Activated CD4-positive, alpha-beta T cell treated with anti-CD3 and anti-CD28 coated beads, Interleukin-2, amount 10 ng/mL, durations not matched to agents 24 days and 14 days (primary cell): Measurements from ENCODE around the gene EEFSEC. TPM values are rescaled to one million over a fixed set of nuclear protein-coding genes. Genes with fewer than 3 reads are reported as not detected.

ENCODE experiments used
- DNase-seq: peaks from one replicate; pipeline ENCODE4 v3.0.0; 2022
- H3K27ac Mint-ChIP-seq: one replicate; pipeline ENCODE4 v1.8.0; 2022; ENCODE audit warnings: mild to moderate bottlenecking, mixed read lengths
- H3K27me3 Mint-ChIP-seq: one replicate; pipeline ENCODE4 v1.8.0; 2022; ENCODE audit warnings: mixed read lengths
- H3K36me3 Mint-ChIP-seq: one replicate; pipeline ENCODE4 v1.8.0; 2022; ENCODE audit warnings: low read depth, mild to moderate bottlenecking, mixed read lengths
- H3K4me1 Mint-ChIP-seq: one replicate; pipeline ENCODE4 v1.8.0; 2021; ENCODE audit warnings: mixed read lengths
- H3K4me3 Mint-ChIP-seq: one replicate; pipeline ENCODE4 v1.8.0; 2022; ENCODE audit warnings: mild to moderate bottlenecking, moderate library complexity, mixed read lengths
- H3K9me3 Mint-ChIP-seq: one replicate; pipeline ENCODE4 v1.8.0; 2021; ENCODE audit warnings: mixed read lengths
- intact Hi-C: fragments of 100-400 bp; cut with micrococcal nuclease; formaldehyde crosslinking; loops from one replicate; pipeline ENCODE4 v1.15.1; 2023
- total RNA-seq: library from RNA; stranded (reverse); gene quantifications from 2 replicates; pipeline ENCODE4 v1.2.3, GENCODE V29; 2022

EEFSEC gene
- total RNA-seq, 1 donor from 2014 or later = 21.3 TPM

GRCh38 chr3:128382221-128382807 lies 229.0 kb downstream of the EEFSEC start:
- H3K9me3 Mint-ChIP-seq = no peaks in the 10 kb centered on the region
- DNase-seq = no peak
- no peak overlapping the region for H3K27ac Mint-ChIP-seq
- no peaks in the 10 kb centered on the region for H3K27me3 Mint-ChIP-seq
- intact Hi-C loops = no loop called here
- no peak overlapping the region for H3K4me3 Mint-ChIP-seq
- H3K36me3 Mint-ChIP-seq = no peaks in the 10 kb centered on the region
- no peaks in the 10 kb centered on the region for H3K4me1 Mint-ChIP-seq

- Mint-ChIP-seq H3K9me3 (no peaks in the 10 kb centered on the region), H3K4me1 (no peaks in the 10 kb centered on the region), H3K27ac (no peak overlapping the region), H3K4me3 (no peak overlapping the region), H3K36me3 (no peaks in the 10 kb centered on the region), H3K27me3 (no peaks in the 10 kb centered on the region)
- intact Hi-C loops = no loop called here
- DNase-seq = no peak
Observed at GRCh38 chr3:128383316-128384235, 230.3 kb downstream of the EEFSEC start.

DNA sequence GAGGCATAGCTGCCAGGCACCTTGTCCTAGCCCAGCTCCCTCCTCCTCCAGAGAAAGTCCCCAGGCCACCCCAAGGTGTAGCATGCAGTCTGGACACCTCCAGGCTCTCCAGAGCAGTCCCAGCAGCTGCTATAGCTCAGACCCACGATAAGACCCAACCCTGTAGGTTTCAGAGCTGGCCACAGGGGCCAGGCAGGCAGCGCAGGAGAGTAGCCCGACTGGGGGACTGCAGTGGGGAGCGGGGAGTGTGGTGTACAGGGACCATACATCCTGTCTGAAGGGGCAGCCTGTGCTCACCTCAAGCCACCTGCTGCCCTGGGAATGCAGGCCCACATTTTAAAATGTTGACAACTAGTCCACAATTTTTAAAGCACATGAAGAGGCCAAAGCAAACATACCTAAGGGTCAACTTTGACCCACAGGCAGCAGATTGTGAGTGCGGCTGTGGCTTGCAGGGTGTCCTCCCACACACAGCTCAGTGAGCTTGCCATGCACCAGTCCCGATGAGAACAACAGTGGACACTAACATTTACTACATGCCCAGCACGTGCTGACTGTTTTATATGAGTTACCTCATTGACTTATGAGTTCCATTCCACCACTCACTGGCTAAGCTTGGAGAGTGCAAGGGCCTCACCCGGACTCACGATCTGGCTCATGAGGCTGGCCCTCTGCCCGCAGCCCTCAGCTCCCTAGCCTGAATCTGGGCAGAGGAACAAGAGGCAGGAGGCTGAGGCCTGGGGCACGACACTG lies 232.0 kb downstream of the EEFSEC start:
- no peaks in the 10 kb centered on the region for H3K4me1 Mint-ChIP-seq
- intact Hi-C loops = no loop called here
- no peaks in the 10 kb centered on the region for H3K36me3 Mint-ChIP-seq
- no peak overlapping the region for H3K27ac Mint-ChIP-seq
- H3K27me3 Mint-ChIP-seq = no peaks in the 10 kb centered on the region
- H3K9me3 Mint-ChIP-seq = no peaks in the 10 kb centered on the region
- no peak for DNase-seq
- H3K4me3 Mint-ChIP-seq = no peak overlapping the region

GRCh38 chr3:128388932-128389331 lies 235.7 kb downstream of the EEFSEC start:
- Mint-ChIP-seq H3K36me3 (no peaks in the 10 kb centered on the region), H3K9me3 (no peaks in the 10 kb centered on the region), H3K4me1 (no peaks in the 10 kb centered on the region), H3K27ac (no peak overlapping the region), H3K27me3 (no peaks in the 10 kb centered on the region), H3K4me3 (no peak overlapping the region)
- no peak for DNase-seq
- intact Hi-C loops = no loop called here

DNA sequence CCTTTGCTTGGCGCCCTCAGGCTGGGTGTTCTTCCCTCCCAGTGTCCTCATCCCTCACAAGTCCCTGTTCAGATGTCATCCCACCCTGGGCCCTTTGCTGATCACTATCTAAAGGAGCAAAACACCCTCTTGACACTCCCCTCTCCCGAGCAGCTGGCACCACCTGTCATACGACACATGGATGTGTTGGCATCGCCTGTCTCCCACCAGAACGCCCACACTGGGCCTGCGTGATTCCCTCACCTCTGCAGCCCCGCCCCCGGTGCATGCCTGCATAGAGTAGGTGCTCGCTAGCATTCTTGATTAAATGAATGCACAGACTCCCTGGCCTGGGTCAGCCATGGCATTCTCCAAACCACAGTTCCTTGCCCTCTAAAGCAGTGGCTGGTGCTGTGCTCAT lies 237.6 kb downstream of the EEFSEC start:
- no peaks in the 10 kb centered on the region for H3K36me3 Mint-ChIP-seq
- H3K27me3 Mint-ChIP-seq = no peaks in the 10 kb centered on the region
- no peak overlapping the region for H3K4me3 Mint-ChIP-seq
- no peak for DNase-seq
- H3K9me3 Mint-ChIP-seq = no peaks in the 10 kb centered on the region
- no peak overlapping the region for H3K27ac Mint-ChIP-seq
- no peaks in the 10 kb centered on the region for H3K4me1 Mint-ChIP-seq
- intact Hi-C loops = no loop called here

DNA sequence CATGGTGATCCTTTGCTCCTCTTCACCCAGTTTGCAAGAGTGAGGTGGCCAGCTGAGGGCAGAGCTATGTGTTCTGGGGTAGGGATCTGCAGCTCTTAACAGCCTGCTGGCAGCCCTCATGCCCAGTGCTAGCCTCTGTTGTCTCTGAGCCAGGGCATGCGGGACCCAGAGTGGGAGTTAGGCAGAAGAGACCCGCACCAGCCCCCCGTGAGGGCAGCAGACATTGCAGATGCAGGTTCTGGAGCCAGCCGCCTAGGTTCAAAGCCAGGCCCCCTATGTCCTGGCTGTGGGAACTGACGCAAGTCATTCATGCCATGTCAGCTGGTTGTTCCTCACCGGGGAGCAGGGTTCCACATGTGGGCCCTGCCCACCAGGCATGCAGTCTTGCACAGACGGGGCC lies 238.7 kb downstream of the EEFSEC start:
- intact Hi-C loops = no loop called here
- Mint-ChIP-seq H3K4me3 (no peak overlapping the region), H3K4me1 (no peaks in the 10 kb centered on the region), H3K27me3 (no peaks in the 10 kb centered on the region), H3K9me3 (no peaks in the 10 kb centered on the region), H3K36me3 (no peaks in the 10 kb centered on the region), H3K27ac (no peak overlapping the region)
- no peak for DNase-seq

GRCh38 chr3:128392818-128393544 lies 239.7 kb downstream of the EEFSEC start:
- no peak overlapping the region for H3K27ac Mint-ChIP-seq
- no peak for DNase-seq

GRCh38 chr3:128394033-128394432 lies 240.8 kb downstream of the EEFSEC start:
- no peaks in the 10 kb centered on the region for H3K4me1 Mint-ChIP-seq
- no peaks in the 10 kb centered on the region for H3K36me3 Mint-ChIP-seq
- intact Hi-C loops = no loop called here
- H3K27me3 Mint-ChIP-seq = no peaks in the 10 kb centered on the region
- H3K4me3 Mint-ChIP-seq = no peak overlapping the region
- no peak overlapping the region for H3K27ac Mint-ChIP-seq
- DNase-seq = no peak
- no peaks in the 10 kb centered on the region for H3K9me3 Mint-ChIP-seq

More at GRCh38 chr3:128392818-128393544, 239.7 kb downstream of the EEFSEC start:
- intact Hi-C loops = no loop called here
- H3K4me1 Mint-ChIP-seq = no peaks in the 10 kb centered on the region
- no peaks in the 10 kb centered on the region for H3K9me3 Mint-ChIP-seq
- H3K4me3 Mint-ChIP-seq = no peak overlapping the region
- no peaks in the 10 kb centered on the region for H3K36me3 Mint-ChIP-seq
- H3K27me3 Mint-ChIP-seq = no peaks in the 10 kb centered on the region

DNA sequence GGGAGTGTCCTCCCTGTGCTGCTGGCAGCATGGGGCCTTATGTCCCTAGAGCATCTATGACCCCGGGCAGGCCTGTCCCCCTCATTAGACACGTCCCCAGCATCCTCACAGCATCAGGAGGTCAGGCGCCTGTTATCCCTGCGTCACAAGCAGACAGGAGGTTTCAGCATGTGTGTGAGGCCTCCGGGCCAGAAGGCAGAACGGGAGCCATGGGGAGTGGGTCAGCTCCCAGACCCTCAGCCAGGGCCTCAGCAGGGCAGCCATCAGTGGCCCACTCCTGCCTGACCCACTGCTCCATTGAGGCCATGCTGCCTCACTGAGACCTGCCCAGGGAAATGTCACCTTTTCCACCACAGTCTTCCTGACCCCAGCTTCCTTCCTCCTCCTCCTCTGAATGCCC lies 241.8 kb downstream of the EEFSEC start:
- intact Hi-C loops = no loop called here
- Mint-ChIP-seq H3K36me3 (no peaks in the 10 kb centered on the region), H3K27me3 (no peaks in the 10 kb centered on the region), H3K9me3 (no peaks in the 10 kb centered on the region), H3K27ac (no peak overlapping the region), H3K4me3 (no peak overlapping the region), H3K4me1 (no peaks in the 10 kb centered on the region)
- no peak for DNase-seq

- H3K4me1 Mint-ChIP-seq = no peaks in the 10 kb centered on the region
- H3K36me3 Mint-ChIP-seq = no peaks in the 10 kb centered on the region
- H3K27me3 Mint-ChIP-seq = no peaks in the 10 kb centered on the region
- intact Hi-C loops = no loop called here
- no peaks in the 10 kb centered on the region for H3K9me3 Mint-ChIP-seq
- H3K4me3 Mint-ChIP-seq = no peak overlapping the region
- no peak for DNase-seq
- H3K27ac Mint-ChIP-seq = no peak overlapping the region
Observed at GRCh38 chr3:128395500-128396162, 242.3 kb downstream of the EEFSEC start.

DNA sequence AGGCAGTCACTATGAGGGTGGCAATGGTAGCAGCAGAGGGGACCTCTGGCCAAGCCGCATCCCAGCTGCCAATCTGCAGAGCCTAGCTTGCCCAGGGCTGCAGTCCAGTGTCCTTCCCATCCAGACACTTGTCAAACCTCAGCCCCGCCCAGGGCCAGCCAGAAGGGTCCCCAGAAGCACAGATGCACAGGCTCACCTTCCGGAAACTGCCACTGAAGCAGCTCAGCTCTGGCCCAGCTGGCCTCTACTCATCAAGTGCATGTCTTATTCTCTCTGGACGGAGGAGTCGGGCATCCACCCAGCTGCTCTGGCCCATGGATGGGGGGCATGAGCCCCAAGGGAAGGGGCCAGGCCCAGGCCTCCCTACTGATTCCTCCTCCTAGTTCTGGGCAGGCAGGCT lies 244.2 kb downstream of the EEFSEC start:
- no peaks in the 10 kb centered on the region for H3K36me3 Mint-ChIP-seq
- H3K9me3 Mint-ChIP-seq = no peaks in the 10 kb centered on the region
- intact Hi-C loops = no loop called here
- no peaks in the 10 kb centered on the region for H3K27me3 Mint-ChIP-seq
- no peak overlapping the region for H3K27ac Mint-ChIP-seq
- H3K4me3 Mint-ChIP-seq = no peak overlapping the region
- no peaks in the 10 kb centered on the region for H3K4me1 Mint-ChIP-seq
- DNase-seq = no peak

GRCh38 chr3:128398586-128398985 lies 245.3 kb downstream of the EEFSEC start:
- Mint-ChIP-seq H3K9me3 (no peaks in the 10 kb centered on the region), H3K4me3 (no peak overlapping the region), H3K27ac (no peak overlapping the region), H3K4me1 (no peaks in the 10 kb centered on the region), H3K36me3 (no peaks in the 10 kb centered on the region), H3K27me3 (no peaks in the 10 kb centered on the region)
- intact Hi-C loops = no loop called here
- DNase-seq = no peak

GRCh38 chr3:128399221-128399915 lies 246.1 kb downstream of the EEFSEC start:
- DNase-seq = no peak
- intact Hi-C loops = no loop called here
- Mint-ChIP-seq H3K36me3 (no peaks in the 10 kb centered on the region), H3K27ac (no peak overlapping the region), H3K27me3 (no peaks in the 10 kb centered on the region), H3K4me3 (no peak overlapping the region), H3K9me3 (no peaks in the 10 kb centered on the region), H3K4me1 (no peaks in the 10 kb centered on the region)
